ENCODE measurements around the gene MLC1.
A peak's percentile ranks its signal among the peaks of the same experiment; 100 is the strongest.

The MLC1 gene

GRCh38 chr22:50071432-50072166 lies 13.6 kb downstream of the MLC1 start:
- no peak for DNase-seq (ENCODE audit: low spot score)

GRCh38 chr22:50070366-50070765 lies 14.9 kb downstream of the MLC1 start:
- no peaks in the 10 kb centered on the region for H3K4me1 ChIP-seq (ENCODE audit: insufficient read depth, poor library complexity, severe bottlenecking)
- H3K27me3 ChIP-seq (ENCODE audit: insufficient read depth, poor library complexity, severe bottlenecking) = no peaks in the 10 kb centered on the region
- ATAC-seq (ENCODE audit: low read depth) = no peak
- TF ChIP-seq, protein P1, sequence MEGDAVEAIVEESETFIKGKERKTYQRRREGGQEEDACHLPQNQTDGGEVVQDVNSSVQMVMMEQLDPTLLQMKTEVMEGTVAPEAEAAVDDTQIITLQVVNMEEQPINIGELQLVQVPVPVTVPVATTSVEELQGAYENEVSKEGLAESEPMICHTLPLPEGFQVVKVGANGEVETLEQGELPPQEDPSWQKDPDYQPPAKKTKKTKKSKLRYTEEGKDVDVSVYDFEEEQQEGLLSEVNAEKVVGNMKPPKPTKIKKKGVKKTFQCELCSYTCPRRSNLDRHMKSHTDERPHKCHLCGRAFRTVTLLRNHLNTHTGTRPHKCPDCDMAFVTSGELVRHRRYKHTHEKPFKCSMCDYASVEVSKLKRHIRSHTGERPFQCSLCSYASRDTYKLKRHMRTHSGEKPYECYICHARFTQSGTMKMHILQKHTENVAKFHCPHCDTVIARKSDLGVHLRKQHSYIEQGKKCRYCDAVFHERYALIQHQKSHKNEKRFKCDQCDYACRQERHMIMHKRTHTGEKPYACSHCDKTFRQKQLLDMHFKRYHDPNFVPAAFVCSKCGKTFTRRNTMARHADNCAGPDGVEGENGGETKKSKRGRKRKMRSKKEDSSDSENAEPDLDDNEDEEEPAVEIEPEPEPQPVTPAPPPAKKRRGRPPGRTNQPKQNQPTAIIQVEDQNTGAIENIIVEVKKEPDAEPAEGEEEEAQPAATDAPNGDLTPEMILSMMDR (IDR thresholded peaks at IDR 0.05; ENCODE audit: poor library complexity, severe bottlenecking) = no peak
- no peak overlapping the region for H3K27ac ChIP-seq (ENCODE audit: poor library complexity, severe bottlenecking)
- H3K9me3 ChIP-seq (ENCODE audit: severe bottlenecking) = no peaks in the 10 kb centered on the region
- DNase-seq (ENCODE audit: low spot score) = no peak
- H3K4me3 ChIP-seq (ENCODE audit: severe bottlenecking) = no peak overlapping the region
- no peaks in the 10 kb centered on the region for H3K36me3 ChIP-seq (ENCODE audit: low read depth)

More at GRCh38 chr22:50071432-50072166, 13.6 kb downstream of the MLC1 start:
- H3K4me3 ChIP-seq (ENCODE audit: severe bottlenecking) = no peak overlapping the region
- no peaks in the 10 kb centered on the region for H3K27me3 ChIP-seq (ENCODE audit: insufficient read depth, poor library complexity, severe bottlenecking)
- TF ChIP-seq, protein P1 (IDR thresholded peaks at IDR 0.05; ENCODE audit: poor library complexity, severe bottlenecking) = no peak
- no peak overlapping the region for H3K27ac ChIP-seq (ENCODE audit: poor library complexity, severe bottlenecking)
- no peaks in the 10 kb centered on the region for H3K4me1 ChIP-seq (ENCODE audit: insufficient read depth, poor library complexity, severe bottlenecking)
- ATAC-seq (ENCODE audit: low read depth) = peak; percentile 88
- no peaks in the 10 kb centered on the region for H3K36me3 ChIP-seq (ENCODE audit: low read depth)
- no peaks in the 10 kb centered on the region for H3K9me3 ChIP-seq (ENCODE audit: severe bottlenecking)

GRCh38 chr22:50068096-50068495 lies 17.1 kb downstream of the MLC1 start:
- Histone ChIP-seq H3K36me3 (ENCODE audit: low read depth) (no peaks in the 10 kb centered on the region), H3K9me3 (ENCODE audit: severe bottlenecking) (no peaks in the 10 kb centered on the region), H3K4me3 (ENCODE audit: severe bottlenecking) (no peak overlapping the region), H3K4me1 (ENCODE audit: insufficient read depth, poor library complexity, severe bottlenecking) (no peaks in the 10 kb centered on the region), H3K27ac (ENCODE audit: poor library complexity, severe bottlenecking) (no peak overlapping the region), H3K27me3 (ENCODE audit: insufficient read depth, poor library complexity, severe bottlenecking) (no peaks in the 10 kb centered on the region)
- DNase-seq (ENCODE audit: low spot score) = no peak
- TF ChIP-seq, protein P1 (IDR thresholded peaks at IDR 0.05; ENCODE audit: poor library complexity, severe bottlenecking) = no peak
- ATAC-seq (ENCODE audit: low read depth) = no peak

GRCh38 chr22:50067244-50067643 lies 18.0 kb downstream of the MLC1 start:
- TF ChIP-seq, protein P1 (IDR thresholded peaks at IDR 0.05; ENCODE audit: poor library complexity, severe bottlenecking) = no peak
- H3K9me3 ChIP-seq (ENCODE audit: severe bottlenecking) = no peaks in the 10 kb centered on the region
- H3K36me3 ChIP-seq (ENCODE audit: low read depth) = no peaks in the 10 kb centered on the region
- no peak overlapping the region for H3K27ac ChIP-seq (ENCODE audit: poor library complexity, severe bottlenecking)
- ATAC-seq (ENCODE audit: low read depth) = no peak
- H3K27me3 ChIP-seq (ENCODE audit: insufficient read depth, poor library complexity, severe bottlenecking) = no peaks in the 10 kb centered on the region
- H3K4me3 ChIP-seq (ENCODE audit: severe bottlenecking) = no peak overlapping the region
- DNase-seq (ENCODE audit: low spot score) = no peak
- no peaks in the 10 kb centered on the region for H3K4me1 ChIP-seq (ENCODE audit: insufficient read depth, poor library complexity, severe bottlenecking)

- DNase-seq (ENCODE audit: low spot score) (no peak), ATAC-seq (ENCODE audit: low read depth) (no peak)
- no peaks in the 10 kb centered on the region for H3K9me3 ChIP-seq (ENCODE audit: severe bottlenecking)
- TF ChIP-seq, protein P1 (IDR thresholded peaks at IDR 0.05; ENCODE audit: poor library complexity, severe bottlenecking) = no peak
- H3K27me3 ChIP-seq (ENCODE audit: insufficient read depth, poor library complexity, severe bottlenecking) = peaks cover 7% of the 10 kb centered on the region
- H3K4me3 ChIP-seq (ENCODE audit: severe bottlenecking) = no peak overlapping the region
- no peak overlapping the region for H3K27ac ChIP-seq (ENCODE audit: poor library complexity, severe bottlenecking)
- H3K4me1 ChIP-seq (ENCODE audit: insufficient read depth, poor library complexity, severe bottlenecking) = no peaks in the 10 kb centered on the region
- H3K36me3 ChIP-seq (ENCODE audit: low read depth) = no peaks in the 10 kb centered on the region
These were observed 20.8 kb downstream of the MLC1 start for GRCh38 chr22:50064453-50064852.

Measured in RWPE2 (cell line).